GM10847 (cell line): ENCODE results near the gene KLF7.

ENCODE experiments used
- POLR2A ChIP-seq: IDR thresholded peaks from 2 replicates; pipeline ENCODE4 v1.6.1; 2011; ENCODE audit not compliant: insufficient read length; ENCODE audit errors: extremely low read depth

The KLF7 gene

DNA sequence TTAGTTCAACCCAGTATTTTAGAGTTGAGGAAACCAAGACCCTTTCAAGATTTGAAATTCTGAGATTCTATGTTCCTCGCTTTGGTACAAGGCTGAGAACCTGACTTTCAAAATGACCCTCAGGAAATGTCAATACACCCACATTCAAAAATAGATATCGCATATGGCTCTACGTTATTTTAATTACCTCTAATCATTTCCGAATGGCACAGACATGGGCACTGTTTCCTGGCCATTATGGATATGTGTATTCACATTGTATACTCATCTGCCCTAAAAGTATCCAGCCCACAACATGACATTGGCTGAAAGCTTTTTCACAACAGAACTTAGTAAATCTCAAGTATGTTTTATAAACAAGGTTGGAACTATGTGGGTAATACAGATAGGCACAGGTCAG is 6.7 kb downstream of the KLF7 start:
- TF ChIP-seq POLR2A: no peak

DNA sequence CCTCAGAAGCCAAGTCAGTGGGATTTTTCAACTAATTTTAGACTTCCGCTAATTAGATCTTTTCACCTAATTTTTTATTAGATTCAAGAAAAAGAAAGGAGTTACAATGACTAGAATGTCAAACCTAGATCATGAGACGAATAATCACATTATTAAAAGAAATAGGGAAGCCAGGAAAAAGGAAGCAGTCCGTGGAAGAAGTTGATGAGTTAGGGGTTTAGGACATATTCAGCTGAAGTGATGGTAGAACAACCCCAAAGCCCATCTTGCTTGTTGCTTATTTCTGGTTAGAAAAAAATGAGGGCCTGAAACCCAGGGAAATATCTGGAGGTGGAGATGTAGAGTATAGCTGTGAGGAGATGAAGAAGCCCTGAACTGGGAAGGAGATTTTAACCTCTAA is 8.0 kb downstream of the KLF7 start:
- TF ChIP-seq POLR2A: no peak

DNA sequence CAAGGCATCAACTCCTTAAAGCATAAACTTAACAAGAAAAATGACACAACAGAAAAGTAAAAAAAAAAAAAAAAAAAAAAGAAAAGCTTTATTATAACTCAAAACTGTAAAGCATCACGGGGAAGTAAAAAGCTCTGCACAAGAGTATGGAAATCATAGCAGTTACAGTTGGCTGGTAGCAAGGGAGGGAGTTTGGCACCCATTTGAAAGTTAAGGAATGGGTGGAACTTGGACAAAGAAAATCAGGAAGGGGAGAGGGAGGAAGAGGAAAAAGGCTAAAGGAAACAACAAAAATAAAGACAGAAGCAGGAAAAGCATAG is 8.6 kb downstream of the KLF7 start:
- no peak for TF ChIP-seq POLR2A

DNA sequence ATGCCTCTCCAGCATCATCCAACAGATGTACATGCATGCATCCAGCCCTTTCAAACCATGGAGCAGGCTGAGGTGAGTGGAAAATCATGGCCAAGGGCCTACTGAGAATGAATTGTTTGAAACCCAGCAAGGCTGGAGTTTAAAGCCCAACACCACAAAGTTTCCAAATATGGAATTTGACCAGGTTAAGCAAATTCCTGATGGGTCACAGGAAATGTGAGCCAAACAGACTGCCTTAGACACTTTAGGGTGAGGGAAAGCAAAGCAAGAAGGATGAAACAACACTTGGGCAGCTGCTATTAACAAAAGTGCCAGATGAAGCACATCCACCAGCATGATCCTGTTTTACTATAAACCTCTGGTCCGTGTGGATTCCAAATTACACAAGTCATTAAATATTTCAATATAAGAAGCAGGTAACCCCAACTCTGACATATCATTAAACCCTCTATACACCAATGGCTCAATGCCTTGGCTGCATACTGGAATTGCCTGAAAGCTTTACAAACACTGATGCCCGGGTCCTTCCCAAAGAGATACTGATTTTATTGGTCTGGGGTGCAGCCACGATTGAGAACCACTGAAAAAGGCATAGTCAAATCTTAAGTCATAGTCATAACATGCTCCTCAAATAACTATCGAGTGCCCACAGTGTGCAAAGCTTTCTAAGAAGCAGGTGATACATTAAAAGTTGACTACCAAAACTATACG is 9.1 kb downstream of the KLF7 start:
- TF ChIP-seq POLR2A: no peak

DNA sequence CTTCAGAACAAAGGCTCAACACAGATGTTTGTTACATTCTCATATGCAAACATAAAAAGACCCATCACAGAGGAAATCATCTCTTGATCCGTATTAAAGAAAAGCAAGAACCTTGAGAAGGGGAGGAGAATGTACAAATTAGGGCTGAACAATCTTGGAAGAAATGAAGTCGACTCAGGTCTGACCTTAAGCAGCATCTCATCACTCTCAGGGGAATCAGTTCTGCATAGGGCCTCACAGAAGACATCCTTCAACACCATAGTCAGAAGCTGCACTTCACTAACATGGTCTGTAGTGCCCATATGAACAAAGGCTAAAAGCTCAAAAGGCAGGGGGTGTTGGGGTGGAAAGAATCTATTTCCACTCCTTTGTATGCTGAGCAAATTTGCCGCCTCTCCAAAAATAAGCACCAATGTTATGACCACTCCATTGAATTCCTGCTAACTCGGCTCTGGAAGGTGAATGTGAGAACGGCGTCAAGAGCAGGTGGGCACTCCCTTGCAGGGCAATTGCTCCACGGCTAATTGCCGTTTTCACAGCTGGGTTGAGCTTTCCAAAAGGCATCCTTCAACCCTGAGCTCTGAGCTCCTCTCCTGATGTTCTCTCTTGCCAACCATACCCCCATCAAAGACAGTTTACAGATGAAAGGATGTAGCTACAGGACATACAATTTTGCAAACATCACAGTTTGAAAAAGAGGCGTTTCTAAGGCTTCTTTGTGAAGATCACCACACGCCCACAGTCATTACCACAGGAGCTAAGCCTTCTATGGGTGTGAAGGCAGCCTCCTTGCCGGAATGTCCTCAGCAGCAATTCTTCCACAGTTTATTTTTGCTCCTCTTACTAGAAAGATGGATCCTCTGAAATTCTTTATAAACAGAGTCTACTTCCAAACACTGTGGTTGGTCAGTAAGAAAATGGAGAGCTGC is 10.0 kb downstream of the KLF7 start:
- TF ChIP-seq POLR2A: no peak

DNA sequence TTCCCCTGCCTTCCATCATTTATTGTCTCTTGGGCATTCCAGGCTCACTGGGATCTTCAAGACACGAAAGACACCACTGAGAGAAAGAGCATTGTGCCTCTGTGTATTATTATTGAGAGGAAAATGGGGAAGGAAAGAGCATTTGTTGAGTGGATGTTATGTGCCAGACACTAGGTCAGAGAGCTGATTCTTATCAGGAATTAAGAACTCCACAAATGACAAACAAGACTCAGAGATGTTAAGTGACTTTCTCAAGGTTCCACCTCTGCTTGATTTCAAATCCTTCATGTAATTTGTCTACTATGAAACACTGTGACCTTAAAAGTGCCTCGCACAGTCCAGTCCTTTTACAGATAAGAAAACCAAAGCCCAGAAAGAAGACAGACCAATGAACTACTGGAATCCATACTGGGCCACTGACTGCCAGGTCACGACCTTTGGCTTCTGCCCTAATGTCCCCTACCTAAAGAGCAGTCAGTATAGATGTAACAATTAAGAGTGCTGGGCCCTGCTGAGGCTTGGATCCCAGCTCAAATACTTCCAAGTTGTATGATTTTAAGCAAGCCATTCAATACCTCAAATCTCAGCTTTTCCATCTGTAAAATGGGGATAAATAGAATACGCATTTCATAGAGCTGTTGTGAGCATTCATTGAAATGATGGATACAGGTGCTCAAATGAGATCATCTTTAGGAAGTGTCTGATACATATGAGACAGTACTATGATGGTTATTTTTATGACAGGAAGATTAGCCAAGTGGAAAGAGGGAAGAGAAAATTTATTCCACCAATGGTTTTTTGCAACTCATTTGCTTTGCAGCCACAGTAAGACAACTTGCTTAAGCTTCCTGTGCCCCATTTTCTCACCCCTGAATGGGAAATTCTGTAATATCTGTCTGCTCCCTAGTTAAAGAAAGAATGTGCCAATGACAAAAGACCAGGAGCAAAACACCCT is 10.9 kb downstream of the KLF7 start:
- TF ChIP-seq POLR2A: no peak

DNA sequence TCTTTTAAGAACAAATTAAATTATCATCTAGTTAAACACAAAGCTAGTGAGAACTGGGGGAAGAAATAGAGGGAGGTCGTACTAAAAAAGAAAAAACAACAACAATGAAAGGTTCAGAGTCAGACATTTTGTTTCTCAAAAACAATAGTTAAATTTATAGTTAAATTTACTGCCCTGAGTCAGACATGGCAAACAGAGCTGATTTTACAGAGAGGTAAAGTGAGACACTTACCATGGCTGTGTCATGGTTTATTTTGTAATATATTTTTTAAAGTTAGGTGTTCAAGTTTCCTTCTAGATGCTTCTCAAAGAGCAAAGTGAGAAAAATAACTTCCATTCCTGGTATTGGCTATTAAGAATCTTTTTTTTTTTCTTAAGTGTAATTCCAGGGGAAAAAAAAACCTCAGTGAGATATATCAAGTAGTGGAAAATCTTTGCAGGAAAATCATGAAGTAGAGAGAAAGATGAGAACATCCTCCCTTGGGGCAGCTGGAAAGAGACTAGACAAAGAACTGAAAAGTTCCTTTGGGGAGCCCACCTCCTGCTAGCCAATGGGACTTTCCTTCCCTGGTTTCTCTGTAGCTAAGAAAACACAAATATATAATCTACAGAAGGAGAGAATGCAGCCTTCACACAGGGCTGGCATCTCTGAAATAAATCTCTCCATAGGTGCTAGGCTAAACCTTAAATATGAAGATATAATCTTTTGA is 12.3 kb downstream of the KLF7 start:
- TF ChIP-seq POLR2A: no peak

DNA sequence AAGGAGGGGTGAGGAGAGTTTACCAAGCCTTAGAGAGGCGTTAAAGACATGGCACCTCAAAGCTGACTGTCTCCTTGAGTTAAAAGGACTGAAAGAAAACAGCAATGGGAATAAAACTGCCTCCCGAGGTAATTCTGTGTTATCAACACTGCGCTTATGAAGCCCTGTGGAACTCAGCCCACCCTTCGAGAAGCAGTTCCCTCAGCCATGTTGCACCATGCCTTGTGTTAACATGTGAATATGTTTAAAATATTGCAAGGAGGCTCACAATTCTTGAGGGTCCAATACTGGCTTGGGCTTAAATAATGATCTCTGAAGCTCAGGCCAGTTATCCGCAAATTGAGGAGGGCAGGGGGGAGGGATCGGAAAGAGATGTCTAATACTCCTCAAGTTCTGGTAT is 14.7 kb downstream of the KLF7 start:
- no peak for TF ChIP-seq POLR2A

DNA sequence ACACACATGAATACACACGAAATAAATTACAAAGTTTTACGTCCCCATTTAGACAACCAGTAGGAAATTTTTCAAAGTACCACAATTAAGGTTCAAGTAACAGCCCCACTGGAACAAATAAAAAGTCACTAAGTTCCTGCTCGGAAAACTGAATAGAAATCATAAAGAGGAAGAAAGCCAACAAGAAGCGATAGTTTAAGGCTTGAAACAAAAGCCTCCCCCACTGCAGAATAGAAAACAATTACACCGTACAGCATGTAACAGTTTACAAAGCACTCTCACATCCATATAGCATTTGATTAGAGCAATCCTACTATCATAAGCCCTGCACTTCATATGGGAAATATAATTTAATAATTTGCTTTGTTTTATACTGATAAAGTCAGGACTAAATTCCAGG is 15.5 kb downstream of the KLF7 start:
- no peak for TF ChIP-seq POLR2A

DNA sequence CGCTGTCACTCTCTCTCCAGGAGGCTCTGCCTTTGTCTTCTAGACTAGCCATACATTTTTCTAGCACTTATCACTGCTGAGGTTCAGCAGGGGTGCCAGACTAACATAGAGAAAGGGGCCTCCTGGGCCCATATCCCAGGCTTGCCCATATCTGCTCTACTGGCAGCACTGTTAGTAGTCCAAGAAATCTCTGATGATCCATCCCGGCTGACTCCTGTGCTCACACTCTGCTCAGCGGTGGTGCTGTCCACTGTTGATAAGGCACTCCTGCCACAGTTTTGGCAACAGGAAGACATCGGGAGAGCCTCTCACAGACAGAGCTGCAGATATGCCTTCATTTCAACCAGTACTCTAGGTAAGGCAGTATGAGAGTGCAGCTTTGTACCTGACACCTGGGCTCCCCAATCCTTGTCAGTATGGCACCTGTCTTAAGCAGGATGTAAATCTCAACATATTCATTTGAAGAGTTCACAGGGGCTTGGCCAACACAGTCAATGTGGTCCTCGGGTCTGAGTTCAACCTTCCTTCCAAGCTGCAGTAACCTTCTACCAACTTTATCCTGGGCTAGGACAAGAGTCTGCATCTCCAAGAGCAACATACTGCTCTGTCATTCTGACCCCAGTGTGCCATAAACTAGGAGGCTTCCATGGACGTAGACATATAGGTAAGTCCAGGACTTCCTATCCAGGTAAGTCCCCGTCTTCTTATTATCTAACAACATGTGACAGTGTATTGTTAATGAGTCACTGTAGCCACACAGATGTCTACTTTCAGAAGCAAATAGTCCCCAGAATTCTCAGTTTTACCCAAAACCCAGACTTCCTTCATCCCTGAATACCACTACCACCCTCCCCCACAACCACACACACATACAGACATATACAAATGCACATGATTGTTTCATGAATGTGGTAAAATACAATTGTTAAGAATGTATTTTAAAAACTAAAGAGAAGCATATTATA is 16.2 kb downstream of the KLF7 start:
- no peak for TF ChIP-seq POLR2A

DNA sequence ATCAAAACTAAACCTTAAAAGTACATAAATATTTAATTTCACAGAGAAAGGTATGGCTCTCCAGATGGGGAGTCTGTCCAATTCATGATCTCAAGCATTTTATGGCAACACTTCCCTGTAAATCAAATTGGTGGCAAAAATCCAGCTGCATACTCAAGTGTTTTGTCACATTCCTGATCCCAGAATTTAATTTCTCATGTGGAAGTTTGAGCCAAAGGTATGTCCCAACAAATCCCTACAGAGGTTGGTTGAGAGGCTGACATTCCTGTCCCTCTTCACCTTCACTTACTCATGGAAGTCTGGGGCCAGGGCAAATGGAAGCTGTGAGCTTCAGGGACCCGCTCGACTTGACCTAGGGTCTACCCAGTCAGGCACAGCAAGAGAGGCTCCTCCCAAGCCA is 17.7 kb downstream of the KLF7 start:
- TF ChIP-seq POLR2A: no peak

DNA sequence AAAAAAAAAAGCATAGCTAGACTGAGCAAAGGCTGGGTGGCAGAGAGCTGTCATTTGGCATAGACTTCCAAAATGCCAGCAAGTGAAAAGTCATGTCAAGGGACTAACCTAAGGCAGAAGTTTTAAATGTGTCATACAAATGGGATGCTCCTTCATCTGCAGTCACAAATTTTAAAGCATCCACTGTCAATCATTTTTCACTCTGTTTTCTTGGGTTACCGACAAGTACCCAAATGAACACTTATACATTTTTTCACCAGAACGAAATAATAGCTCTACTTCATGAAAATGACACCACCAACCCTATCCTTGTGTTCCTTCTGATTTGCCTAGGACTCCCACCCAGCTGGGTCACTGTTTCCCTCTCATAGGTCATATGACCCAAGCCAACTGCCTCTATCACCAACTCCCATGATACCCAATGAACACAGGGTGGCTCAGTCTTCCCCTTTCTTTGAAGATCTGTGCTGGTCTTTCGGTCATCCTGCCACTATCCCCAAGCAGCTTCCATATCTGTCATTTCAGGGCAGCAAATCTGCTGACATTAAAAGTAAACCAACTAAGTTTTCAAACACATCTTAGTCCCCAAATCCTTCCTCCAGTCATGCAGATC is 21.5 kb downstream of the KLF7 start:
- TF ChIP-seq POLR2A: no peak
